CD4-positive, alpha-beta memory T cell (primary cell): ENCODE data around the gene TRIM66. TPM values are rescaled to one million over a fixed set of nuclear protein-coding genes. Genes with fewer than 3 reads are reported as not detected.

Experiments used
- CTCF ChIA-PET: fragments of 350-600 bp; sonication (Branson Sonifier 250); formaldehyde crosslinking; loops from one replicate; lab custom pipeline; 2021; ENCODE audit warnings: inconsistent platforms; ENCODE audit not compliant: partially characterized antibody; lab: Charles Lee
- POLR2A ChIA-PET: fragments of 350-600 bp; sonication (Branson Sonifier 250); formaldehyde crosslinking; loops from one replicate; lab custom pipeline; 2021; ENCODE audit not compliant: partially characterized antibody; lab: Charles Lee
- DNase-seq, 5 donors: peaks; one replicate each; pipeline versions ENCODE4 v3.0.0 to v3.0.0-alpha.2; 2020 to 2022; ENCODE audit warnings: mixed read lengths in 1 of 5
- H3K27ac ChIP-seq: one replicate; pipeline ENCODE4 v1.7.0; 2013; ENCODE audit warnings: low read depth, low read length
- H3K27me3 ChIP-seq: 2 replicates; pipeline ENCODE4 v1.7.0; 2013; ENCODE audit warnings: mild to moderate bottlenecking, low read length, moderate library complexity; ENCODE audit not compliant: insufficient read depth
- H3K36me3 ChIP-seq: 2 replicates; pipeline ENCODE4 v1.7.0; 2013; ENCODE audit warnings: mild to moderate bottlenecking, low read length, moderate library complexity; ENCODE audit not compliant: insufficient read depth
- H3K4me1 ChIP-seq: 2 replicates; pipeline ENCODE4 v1.7.0; 2013; ENCODE audit warnings: mild to moderate bottlenecking, low read length, moderate library complexity; ENCODE audit not compliant: insufficient read depth
- H3K4me3 ChIP-seq, 2 donors: one replicate each; pipeline ENCODE4 v1.7.0; 2013; ENCODE audit warnings: low read length in 2 of 2, mild to moderate bottlenecking in 1 of 2
- H3K9me3 ChIP-seq, 2 donors: one replicate each; pipeline ENCODE4 v1.7.0; 2013; ENCODE audit warnings: low read length in 2 of 2, control low read depth in 1 of 2; ENCODE audit not compliant: control insufficient read depth in 1 of 2
- H3K27ac Mint-ChIP-seq, 7 donors: one replicate each; pipeline ENCODE4 v1.8.0; 2020 to 2021; ENCODE audit warnings: mixed read lengths in 7 of 7, mild to moderate bottlenecking in 6 of 7, inconsistent platforms in 3 of 7, moderate library complexity in 3 of 7
- H3K27me3 Mint-ChIP-seq, 2 donors: one replicate each; pipeline ENCODE4 v1.8.0; 2020 to 2021; ENCODE audit warnings: mixed read lengths in 2 of 2
- H3K36me3 Mint-ChIP-seq, 2 donors: one replicate each; pipeline ENCODE4 v1.8.0; 2020 to 2021; ENCODE audit warnings: mixed read lengths in 2 of 2, inconsistent platforms in 1 of 2, mild to moderate bottlenecking in 1 of 2
- H3K4me1 Mint-ChIP-seq, 4 donors: one replicate each; pipeline ENCODE4 v1.8.0; 2020 to 2021; ENCODE audit warnings: mixed read lengths in 4 of 4, mild to moderate bottlenecking in 1 of 4
- H3K4me3 Mint-ChIP-seq, 8 donors: one replicate each; pipeline ENCODE4 v1.8.0; 2020 to 2021; ENCODE audit warnings: mixed read lengths in 8 of 8, mild to moderate bottlenecking in 7 of 8, moderate library complexity in 6 of 8, inconsistent platforms in 3 of 8
- H3K9me3 Mint-ChIP-seq, 8 donors: one replicate each; pipeline ENCODE4 v1.8.0; 2020 to 2021; ENCODE audit warnings: mixed read lengths in 8 of 8, mild to moderate bottlenecking in 5 of 8, inconsistent platforms in 3 of 8, moderate library complexity in 1 of 8
- intact Hi-C: fragments of 100-400 bp; cut with micrococcal nuclease; formaldehyde crosslinking; loops from one replicate; pipeline ENCODE4 v1.15.1; 2023
- polyA plus RNA-seq, 2 donors: library from polyadenylated mRNA; unstranded; fragments of 300-500 nt; fragmentation: Illumina TruSeq; gene quantifications; one replicate each; pipeline ENCODE4 v1.2.3, GENCODE V29; 2021
- total RNA-seq, 2 experiments: library from RNA; stranded (reverse); gene quantifications; one replicate each; pipeline ENCODE4 v1.2.3, GENCODE V29; 2021

TRIM66 gene
- total and polyA plus RNA-seq, 4 experiments from 2014 or later, result 0.67 to 31.3 (median 25.0) TPM; not detected in 1

DNA sequence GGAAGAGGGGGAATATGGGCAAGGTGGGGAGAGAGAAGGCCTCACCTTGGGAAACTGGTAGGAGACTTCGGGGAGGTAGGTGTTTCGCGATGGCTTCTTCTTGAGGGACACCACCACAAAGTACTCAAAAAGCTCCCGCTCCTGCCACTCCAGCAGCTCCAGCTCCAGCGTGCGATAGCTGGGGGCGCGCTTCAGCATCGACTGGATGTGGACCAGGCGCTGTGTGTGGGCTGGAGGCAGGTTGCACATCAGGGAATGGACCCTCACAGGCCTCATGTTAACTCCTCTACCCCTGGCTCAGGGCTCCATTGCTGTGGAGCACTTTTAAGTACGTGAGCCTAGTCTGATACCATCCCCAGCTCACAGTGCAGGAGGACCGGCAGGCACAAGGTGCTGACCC is 30.0 kb upstream of the TRIM66 start:
- CTCF ChIA-PET, result no interaction called here
- Histone ChIP-seq H3K27me3 (no peaks in the 10 kb centered on the region), H3K4me1 (no peaks in the 10 kb centered on the region), H3K4me3 (no peak overlapping the region), H3K36me3 (no peaks in the 10 kb centered on the region), H3K9me3 (no peaks in the 10 kb centered on the region), H3K27ac (no peak overlapping the region)
- H3K27ac Mint-ChIP-seq, result no peak overlapping the region
- POLR2A ChIA-PET, result no interaction called here
- H3K9me3 Mint-ChIP-seq, result peaks cover 0 to 1% (median 0%) of the 10 kb centered on the region in 8 donors
- no peak for DNase-seq
- intact Hi-C loops, result no loop called here
- peaks cover 0 to 4% of the 10 kb centered on the region in 2 donors for H3K27me3 Mint-ChIP-seq
- peaks cover 0 to 4% (median 1%) of the 10 kb centered on the region in 4 donors for H3K4me1 Mint-ChIP-seq
- no peaks in the 10 kb centered on the region for H3K36me3 Mint-ChIP-seq
- no peak overlapping the region for H3K4me3 Mint-ChIP-seq

DNA sequence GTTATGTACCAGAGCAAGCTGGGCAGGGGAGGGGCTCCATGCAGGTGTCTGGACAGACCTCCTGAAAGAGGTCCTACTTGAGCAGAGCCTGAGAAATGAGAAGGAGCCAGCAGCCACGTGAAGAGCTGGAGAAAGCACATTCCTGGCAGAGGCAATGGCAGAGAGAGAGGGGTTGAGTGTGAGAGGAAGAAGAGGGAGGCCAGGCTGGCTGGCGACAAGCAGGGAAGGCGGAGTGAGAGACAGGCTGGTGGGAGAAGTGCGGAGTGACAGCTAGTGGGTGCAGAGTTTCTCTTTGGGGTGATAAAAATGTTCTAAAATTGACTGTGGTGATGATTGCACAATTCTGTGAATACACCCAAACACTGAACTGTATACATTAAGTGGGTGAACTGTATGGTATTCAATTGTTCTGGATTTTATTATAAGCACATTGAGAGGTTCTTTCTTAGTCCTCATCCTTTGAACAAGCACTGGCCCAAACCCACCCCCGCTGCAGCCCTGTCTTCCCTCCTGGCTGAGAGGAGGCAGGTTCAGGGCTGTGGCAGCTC is 29.5 kb upstream of the TRIM66 start:
- Mint-ChIP-seq H3K4me3 (no peak overlapping the region), H3K27me3 (peaks cover 0 to 2% of the 10 kb centered on the region in 2 donors), H3K36me3 (no peaks in the 10 kb centered on the region), H3K4me1 (no peaks in the 10 kb centered on the region), H3K27ac (no peak overlapping the region), H3K9me3 (peaks cover 0 to 1% (median 0%) of the 10 kb centered on the region in 8 donors)
- no peaks in the 10 kb centered on the region for H3K9me3 ChIP-seq
- no peaks in the 10 kb centered on the region for H3K4me1 ChIP-seq
- no peaks in the 10 kb centered on the region for H3K36me3 ChIP-seq
- H3K27ac ChIP-seq, result no peak overlapping the region
- CTCF ChIA-PET, result no interaction called here
- no peak overlapping the region for H3K4me3 ChIP-seq
- no peaks in the 10 kb centered on the region for H3K27me3 ChIP-seq
- DNase-seq, result no peak
- POLR2A ChIA-PET, result no interaction called here
- intact Hi-C loops, result no loop called here

DNA sequence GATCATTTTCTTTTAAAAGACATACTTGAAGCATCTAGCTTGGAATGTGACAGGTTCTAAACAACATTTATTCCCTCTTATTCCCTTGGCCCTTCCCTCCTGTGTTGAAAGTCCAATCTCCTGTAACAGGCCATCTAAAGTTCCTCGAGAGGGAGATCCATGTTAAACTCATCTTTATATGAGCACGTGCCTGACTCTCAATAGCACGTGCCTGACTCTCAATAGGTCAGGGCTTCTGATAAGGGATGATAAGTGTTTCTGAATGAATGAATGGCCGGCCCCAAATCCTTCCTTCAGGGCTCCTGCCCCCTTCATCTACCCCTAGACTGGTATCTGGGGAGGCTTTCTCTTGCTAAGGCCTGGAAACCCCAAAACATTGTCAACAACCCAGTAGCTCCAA is 27.3 kb upstream of the TRIM66 start:
- no peak overlapping the region for H3K27ac ChIP-seq
- no peak overlapping the region for H3K4me3 ChIP-seq
- POLR2A ChIA-PET, result no interaction called here
- CTCF ChIA-PET, result interaction anchor here (1.4 kb wide), 1 partner anchor 12 kb away, joined by 3 read pairs; no protein-coding TSS in a partner anchor
- H3K4me3 Mint-ChIP-seq, result no peak overlapping the region
- intact Hi-C loops, result no loop called here
- DNase-seq, result no peak
- no peak overlapping the region for H3K27ac Mint-ChIP-seq
- H3K9me3 Mint-ChIP-seq, result peaks cover 0 to 3% (median 0%) of the 10 kb centered on the region in 8 donors
- no peaks in the 10 kb centered on the region for H3K4me1 ChIP-seq
- no peaks in the 10 kb centered on the region for H3K36me3 ChIP-seq
- peaks cover 0 to 5% of the 10 kb centered on the region in 2 donors for H3K27me3 Mint-ChIP-seq
- H3K27me3 ChIP-seq, result no peaks in the 10 kb centered on the region
- no peaks in the 10 kb centered on the region for H3K4me1 Mint-ChIP-seq
- H3K36me3 Mint-ChIP-seq, result no peaks in the 10 kb centered on the region
- no peaks in the 10 kb centered on the region for H3K9me3 ChIP-seq

DNA sequence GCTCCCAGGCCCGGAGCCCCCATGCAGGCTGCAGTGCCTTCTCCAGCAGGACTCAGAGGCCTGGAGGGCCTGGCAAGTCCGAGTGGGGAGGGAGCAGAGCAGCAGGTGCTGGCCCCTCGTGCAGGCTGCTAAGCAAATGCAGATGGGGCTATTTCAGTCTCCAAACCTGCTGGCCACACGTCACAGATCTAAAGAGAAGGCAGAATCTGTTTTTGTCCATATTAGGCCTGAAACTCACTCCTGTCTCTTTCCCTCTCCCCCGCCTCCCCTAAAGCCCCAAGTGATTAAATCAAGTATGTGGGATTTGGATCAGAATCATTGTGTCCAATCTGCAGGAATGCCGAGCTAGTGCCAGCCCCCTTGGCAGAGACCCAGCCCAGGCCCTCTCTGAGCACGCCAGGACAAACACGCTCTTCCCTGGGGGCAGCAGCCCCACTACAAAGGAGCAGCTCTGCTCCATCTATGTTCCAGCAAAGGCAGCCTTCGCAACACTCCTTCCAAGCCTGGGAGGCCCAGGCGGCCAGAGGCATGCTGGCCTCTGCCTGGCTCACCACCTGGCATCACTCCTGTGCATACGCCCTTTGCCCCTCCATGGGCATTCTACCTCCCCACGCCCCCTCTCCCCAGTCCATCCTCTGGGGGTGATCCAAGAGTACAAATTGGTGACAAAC is 26.7 kb upstream of the TRIM66 start:
- no peaks in the 10 kb centered on the region for H3K4me1 ChIP-seq
- Mint-ChIP-seq H3K9me3 (peaks cover 0 to 3% (median 0%) of the 10 kb centered on the region in 8 donors), H3K4me1 (no peaks in the 10 kb centered on the region), H3K4me3 (no peak overlapping the region), H3K36me3 (no peaks in the 10 kb centered on the region), H3K27ac (no peak overlapping the region), H3K27me3 (peaks cover 0 to 5% of the 10 kb centered on the region in 2 donors)
- no peak for DNase-seq
- H3K36me3 ChIP-seq, result no peaks in the 10 kb centered on the region
- intact Hi-C loops, result no loop called here
- no peaks in the 10 kb centered on the region for H3K9me3 ChIP-seq
- CTCF ChIA-PET, result interaction anchor here (1.4 kb wide), 1 partner anchor 11 kb away, joined by 3 read pairs; no protein-coding TSS in a partner anchor
- H3K4me3 ChIP-seq, result no peak overlapping the region
- no peak overlapping the region for H3K27ac ChIP-seq
- no peaks in the 10 kb centered on the region for H3K27me3 ChIP-seq
- POLR2A ChIA-PET, result no interaction called here

DNA sequence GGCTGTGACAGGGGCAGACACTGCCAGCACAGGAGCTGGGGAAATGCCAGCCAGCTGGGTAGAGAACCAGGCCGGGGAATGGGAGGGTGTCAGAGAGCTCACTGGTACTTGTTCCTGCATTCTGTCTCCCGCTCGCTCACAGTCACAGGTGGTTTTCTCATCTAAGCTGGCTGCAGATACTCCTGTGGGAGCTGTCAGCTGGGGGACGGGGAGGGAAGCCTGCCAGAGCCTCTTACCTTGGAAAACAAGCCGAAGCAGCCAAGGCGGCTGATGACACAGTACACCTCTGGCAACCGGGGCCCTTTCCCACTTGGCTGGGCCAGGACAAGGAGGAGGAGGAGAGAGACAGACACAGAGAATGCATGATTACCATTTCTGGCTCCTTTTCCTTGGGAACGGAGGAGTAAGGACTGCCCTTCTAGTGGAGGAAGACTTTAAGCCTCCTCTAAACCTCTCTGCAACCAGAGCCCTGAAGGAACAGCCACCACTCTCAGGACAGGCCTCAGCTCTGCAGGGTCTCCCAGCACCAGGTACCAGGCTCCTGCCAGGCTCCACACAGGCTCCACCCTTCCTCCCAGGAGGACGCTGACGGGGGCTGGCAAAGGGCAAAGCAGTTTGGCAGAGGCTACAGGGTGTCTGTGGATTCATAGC is 25.2 kb upstream of the TRIM66 start:
- Mint-ChIP-seq H3K4me3 (no peak overlapping the region), H3K9me3 (peaks cover 0 to 3% (median 0%) of the 10 kb centered on the region in 8 donors), H3K27me3 (peaks cover 0 to 5% of the 10 kb centered on the region in 2 donors), H3K4me1 (no peaks in the 10 kb centered on the region), H3K27ac (no peak overlapping the region), H3K36me3 (no peaks in the 10 kb centered on the region)
- DNase-seq, result no peak
- Histone ChIP-seq H3K4me3 (no peak overlapping the region), H3K27me3 (no peaks in the 10 kb centered on the region), H3K27ac (no peak overlapping the region), H3K36me3 (no peaks in the 10 kb centered on the region), H3K4me1 (no peaks in the 10 kb centered on the region), H3K9me3 (no peaks in the 10 kb centered on the region)
- intact Hi-C loops, result no loop called here
- POLR2A ChIA-PET, result no interaction called here
- CTCF ChIA-PET, result no interaction called here

DNA sequence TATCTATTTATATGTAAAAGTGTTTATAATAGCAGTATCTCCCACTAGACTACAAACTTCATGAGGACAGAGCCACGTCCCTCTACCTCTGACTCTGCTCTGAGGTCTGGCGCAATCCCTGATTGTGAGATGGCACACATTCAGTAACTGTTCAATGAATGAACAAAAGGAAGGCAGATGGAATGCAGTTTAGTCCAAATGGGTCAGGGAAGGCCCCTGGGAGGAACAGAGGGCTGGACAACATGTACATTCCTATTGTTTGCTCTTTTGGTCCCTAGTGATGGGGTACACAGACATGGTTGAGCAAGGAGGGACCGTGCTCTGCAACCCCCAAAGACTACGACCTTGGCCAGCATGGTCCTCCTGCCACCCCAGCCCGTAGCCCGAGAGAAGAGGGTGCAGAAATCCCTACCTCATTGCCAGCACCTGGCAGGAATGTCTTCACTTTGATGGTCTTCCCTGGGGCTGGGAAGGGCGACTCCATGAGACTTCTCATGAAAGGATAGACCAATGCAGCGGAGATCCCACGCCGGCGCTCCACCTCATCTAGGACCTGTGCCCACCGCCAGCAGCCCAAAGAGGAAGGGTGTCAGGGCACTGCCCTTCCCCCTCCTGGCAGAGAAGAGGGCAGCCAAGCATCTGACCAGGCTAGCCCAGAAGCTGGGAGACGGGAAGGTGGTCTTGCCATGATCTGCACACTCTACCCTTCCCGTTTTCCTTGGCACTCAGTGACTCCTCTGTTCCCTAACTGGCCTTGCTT is 24.4 kb upstream of the TRIM66 start:
- Mint-ChIP-seq H3K4me3 (no peak overlapping the region), H3K36me3 (no peaks in the 10 kb centered on the region), H3K27me3 (peaks cover 0 to 5% of the 10 kb centered on the region in 2 donors), H3K4me1 (no peaks in the 10 kb centered on the region), H3K27ac (no peak overlapping the region), H3K9me3 (peaks cover 0 to 3% (median 0%) of the 10 kb centered on the region in 8 donors)
- CTCF ChIA-PET, result no interaction called here
- DNase-seq, result no peak
- H3K27me3 ChIP-seq, result no peaks in the 10 kb centered on the region
- no peaks in the 10 kb centered on the region for H3K9me3 ChIP-seq
- H3K4me3 ChIP-seq, result no peak overlapping the region
- H3K36me3 ChIP-seq, result no peaks in the 10 kb centered on the region
- no peak overlapping the region for H3K27ac ChIP-seq
- H3K4me1 ChIP-seq, result no peaks in the 10 kb centered on the region
- POLR2A ChIA-PET, result no interaction called here
- intact Hi-C loops, result no loop called here

DNA sequence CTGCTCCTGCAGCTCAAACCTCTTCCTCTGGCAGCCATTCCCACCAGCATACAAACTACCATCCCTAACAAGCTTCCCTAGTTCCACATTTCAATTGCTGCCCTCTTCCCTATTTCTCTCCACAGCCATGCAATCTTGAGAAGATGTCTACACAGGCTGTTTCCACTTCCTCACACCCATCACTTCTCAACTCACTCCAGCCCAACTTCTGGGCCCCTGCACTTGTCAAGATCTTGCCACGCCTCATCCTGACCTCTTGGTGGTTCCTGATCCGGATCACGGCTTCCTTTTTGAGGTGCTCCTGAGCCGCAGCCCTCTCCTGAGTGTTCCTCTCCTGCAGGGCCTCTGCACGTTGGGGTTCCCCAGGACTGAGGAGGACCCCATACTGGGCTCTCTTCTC is 22.7 kb upstream of the TRIM66 start:
- Mint-ChIP-seq H3K27me3 (peaks cover 0 to 5% of the 10 kb centered on the region in 2 donors), H3K9me3 (peaks cover 0 to 3% (median 0%) of the 10 kb centered on the region in 8 donors), H3K27ac (no peak overlapping the region), H3K4me1 (no peaks in the 10 kb centered on the region), H3K36me3 (no peaks in the 10 kb centered on the region), H3K4me3 (no peak overlapping the region)
- Histone ChIP-seq H3K27me3 (no peaks in the 10 kb centered on the region), H3K36me3 (no peaks in the 10 kb centered on the region), H3K4me1 (no peaks in the 10 kb centered on the region), H3K27ac (no peak overlapping the region), H3K4me3 (no peak overlapping the region), H3K9me3 (no peaks in the 10 kb centered on the region)
- DNase-seq, result no peak
- ChIA-PET POLR2A (interaction anchor here (0.7 kb wide), 1 partner anchor 23 kb away, joined by 3 read pairs; the partner anchor contains the start of genes RPL27A and TRIM66), CTCF (no interaction called here)
- intact Hi-C loops, result no loop called here
